ENCODE measurements around the gene MCTP1. TPM values are rescaled to one million over a fixed set of nuclear protein-coding genes. Genes with fewer than 3 reads are reported as not detected.
A peak's percentile ranks its signal among the peaks of the same experiment; 100 is the strongest.

The MCTP1 gene
- total RNA-seq, 2 donors from 2014 or later: 13.4 to 16.1 TPM

GRCh38 chr5:94815313-94816039 is 469.4 kb downstream of the MCTP1 start:
- DNase-seq (no peak), ATAC-seq (no peak)
- intact Hi-C loops (cut with DNase I): no loop called here

- intact Hi-C loops (cut with DNase I): no loop called here
Observed at GRCh38 chr5:94812232-94812631, 472.7 kb downstream of the MCTP1 start.

GRCh38 chr5:94811331-94811730 is 473.6 kb downstream of the MCTP1 start:
- DNase-seq (no peak), ATAC-seq (no peak)
- intact Hi-C loops (cut with DNase I): no loop called here

More at GRCh38 chr5:94812232-94812631, 472.7 kb downstream of the MCTP1 start:
- no peak for ATAC-seq
- no peak for DNase-seq

- no peak for DNase-seq
- no peak for ATAC-seq
- intact Hi-C loops (cut with DNase I): no loop called here
Observed at GRCh38 chr5:94810877-94811276, 474.0 kb downstream of the MCTP1 start.

GRCh38 chr5:94810281-94810680 is 474.6 kb downstream of the MCTP1 start:
- no peak for DNase-seq
- no peak for ATAC-seq
- intact Hi-C loops (cut with DNase I): no loop called here

- intact Hi-C loops (cut with DNase I): no loop called here
- ATAC-seq: no peak
- DNase-seq: no peak
Observed at GRCh38 chr5:94808497-94808896, 476.4 kb downstream of the MCTP1 start.

- ATAC-seq (no peak), DNase-seq (no peak)
- intact Hi-C loops (cut with DNase I): no loop called here
Observed at GRCh38 chr5:94807985-94808384, 476.9 kb downstream of the MCTP1 start.

GRCh38 chr5:94802450-94802849 is 482.4 kb downstream of the MCTP1 start:
- DNase-seq: no peak
- no peak for ATAC-seq
- intact Hi-C loops (cut with DNase I): no loop called here

- DNase-seq (no peak), ATAC-seq (no peak)
- intact Hi-C loops (cut with DNase I): no loop called here
Observed at GRCh38 chr5:94796586-94796985, 488.3 kb downstream of the MCTP1 start.

GRCh38 chr5:94793816-94794198 is 491.1 kb downstream of the MCTP1 start:
- ATAC-seq (no peak), DNase-seq (no peak)
- intact Hi-C loops (cut with DNase I): no loop called here

- DNase-seq (no peak), ATAC-seq (peak in 1 of 2 donors; percentile 59)
- intact Hi-C loops (cut with DNase I): no loop called here
Observed at GRCh38 chr5:94793113-94793815, 491.6 kb downstream of the MCTP1 start.

GRCh38 chr5:94791829-94792228 is 493.1 kb downstream of the MCTP1 start:
- intact Hi-C loops (cut with DNase I): no loop called here
- DNase-seq (no peak), ATAC-seq (no peak)

GRCh38 chr5:94788527-94788926 is 496.4 kb downstream of the MCTP1 start:
- ATAC-seq (no peak), DNase-seq (no peak)
- intact Hi-C loops (cut with DNase I): no loop called here

- ATAC-seq (no peak), DNase-seq (no peak)
- intact Hi-C loops (cut with DNase I): no loop called here
Observed at GRCh38 chr5:94784536-94785505, 500.1 kb downstream of the MCTP1 start.

- ATAC-seq (no peak), DNase-seq (no peak)
- intact Hi-C loops (cut with DNase I): no loop called here
Observed at GRCh38 chr5:94782383-94782782, 502.5 kb downstream of the MCTP1 start.

- DNase-seq: no peak
- intact Hi-C loops (cut with DNase I): no loop called here
- ATAC-seq: no peak
Observed at GRCh38 chr5:94779684-94780083, 505.2 kb downstream of the MCTP1 start.

GRCh38 chr5:94778732-94779131 is 506.2 kb downstream of the MCTP1 start:
- DNase-seq (no peak), ATAC-seq (no peak)
- intact Hi-C loops (cut with DNase I): no loop called here

GRCh38 chr5:94778299-94778698 is 506.6 kb downstream of the MCTP1 start:
- intact Hi-C loops (cut with DNase I): no loop called here
- no peak for DNase-seq
- no peak for ATAC-seq

GRCh38 chr5:94777056-94777880 is 507.6 kb downstream of the MCTP1 start:
- DNase-seq: no peak
- no peak for ATAC-seq
- intact Hi-C loops (cut with DNase I): no loop called here

Data from left cardiac atrium (tissue), 4 donors.